T-helper 1 cell treated with Interleukin-12 subunit alpha and Interleukin-12 subunit beta and Interleukin-4 antibody, amounts not matched to agents 30 ng/mL and 1 ng/mL, for 36 hours (primary cell): ENCODE results near the gene FAM13A. TPM values are rescaled to one million over a fixed set of nuclear protein-coding genes. Genes with fewer than 3 reads are reported as not detected.

Experiments
- intact Hi-C: fragments of 100-400 bp; cut with micrococcal nuclease; formaldehyde crosslinking; loops from one replicate; pipeline ENCODE4 v1.15.1; 2024
- total RNA-seq: library from RNA; stranded (reverse); gene quantifications from 2 replicates; pipeline ENCODE4 v1.2.3, GENCODE V29; 2022

The FAM13A gene
- total RNA-seq, 1 donor from 2014 or later = 16.6 TPM

DNA sequence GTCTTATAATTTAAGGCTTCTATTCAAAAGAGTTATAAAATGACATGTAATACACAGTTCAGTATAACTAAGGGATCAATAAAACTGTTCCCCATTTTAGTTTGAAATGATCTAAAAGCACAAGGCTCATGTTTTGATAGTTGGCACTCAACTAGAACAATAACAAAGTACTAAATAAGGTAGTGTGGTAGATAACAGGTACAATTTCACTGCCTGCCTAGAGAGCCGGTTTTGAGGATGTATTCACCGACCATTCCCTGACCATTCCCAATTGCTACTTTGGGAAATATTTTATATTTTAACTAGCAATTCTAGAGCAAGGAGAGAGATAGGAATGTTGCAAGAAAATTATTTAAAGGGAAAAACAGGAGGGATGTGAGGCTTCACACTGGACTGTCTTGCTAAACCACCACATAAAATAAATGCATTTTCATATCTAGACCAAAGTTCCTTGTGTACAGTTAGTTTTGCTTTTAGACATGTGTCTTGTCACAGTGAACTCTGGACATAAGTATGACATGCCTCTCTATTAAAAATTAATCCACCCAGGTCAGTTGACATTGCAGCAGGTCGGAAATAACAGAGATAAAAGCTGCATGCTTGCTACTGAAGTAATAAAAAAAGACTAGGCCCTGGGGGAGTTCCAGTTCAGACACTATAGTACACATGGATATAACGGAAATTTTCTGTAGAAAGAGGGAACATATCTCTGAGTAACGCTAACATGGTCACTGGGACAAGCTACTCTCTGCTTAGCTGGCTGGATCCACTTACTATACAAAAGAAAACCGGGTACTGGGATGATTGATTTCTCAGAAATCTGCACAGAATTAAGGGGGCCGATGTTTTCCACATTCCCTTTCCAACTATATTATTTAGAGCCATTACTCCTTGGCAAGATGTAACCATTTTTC is 303.1 kb downstream of the FAM13A start:
- intact Hi-C loops = no loop called here

GRCh38 chr4:88752754-88753153 is 304.2 kb downstream of the FAM13A start:
- intact Hi-C loops = no loop called here

- intact Hi-C loops = no loop called here
Measured at GRCh38 chr4:88752076-88752463, 304.9 kb downstream of the FAM13A start.

DNA sequence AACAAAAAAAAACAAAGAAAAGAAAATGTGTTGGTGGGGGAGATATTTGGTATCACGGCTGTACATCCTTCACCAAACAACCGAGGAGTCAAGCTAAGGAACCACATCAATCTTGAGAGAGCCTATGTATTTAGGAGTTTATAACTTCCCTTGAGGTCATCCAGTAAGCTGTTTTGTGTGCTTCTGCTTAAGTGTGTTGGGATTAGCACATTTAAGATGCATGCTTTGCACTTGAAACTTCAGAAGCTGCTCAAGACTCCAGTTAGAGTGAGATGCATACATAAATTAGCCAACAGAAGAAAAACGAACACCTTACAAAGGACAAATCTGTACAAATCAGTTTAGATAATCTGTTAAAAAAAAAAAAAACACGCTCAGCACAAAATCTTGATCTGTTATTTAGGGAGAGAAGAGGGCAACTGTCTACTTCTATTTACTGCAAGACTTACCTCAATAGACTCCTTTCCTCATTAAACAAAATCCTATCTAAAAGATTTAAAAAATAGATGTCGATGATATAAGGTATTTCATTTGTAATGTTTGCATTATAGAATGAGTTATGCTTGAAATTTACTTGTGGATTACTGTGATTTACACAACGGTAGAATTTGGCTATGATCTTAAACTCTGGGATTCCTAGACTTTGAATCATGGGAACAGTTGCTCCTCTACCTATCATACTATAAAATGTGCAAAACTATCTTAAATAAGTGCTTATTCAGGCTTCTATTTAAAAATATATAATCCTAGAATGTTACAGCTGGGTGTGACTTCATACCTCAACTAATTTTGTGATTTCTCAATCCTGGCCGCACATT is 305.5 kb downstream of the FAM13A start:
- intact Hi-C loops = no loop called here

DNA sequence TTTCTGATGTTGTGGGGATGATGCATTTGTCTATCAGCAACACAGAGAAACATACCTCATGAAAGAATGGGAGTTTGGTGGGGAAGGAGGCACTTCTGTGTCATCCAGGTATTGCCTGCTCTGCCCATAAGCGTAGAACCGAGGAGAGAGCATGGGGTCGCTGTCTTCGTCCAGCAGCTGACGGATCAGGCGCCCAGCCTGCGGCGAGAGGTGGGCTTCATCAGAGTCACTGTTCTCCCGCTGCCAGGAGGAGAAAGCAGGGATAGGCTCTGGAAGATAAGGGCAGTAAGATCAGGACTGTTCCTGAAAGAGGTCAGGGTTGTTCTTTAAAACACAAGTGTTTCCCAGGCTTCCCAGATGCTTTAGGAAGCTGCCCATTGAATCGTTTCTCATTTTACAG is 306.6 kb downstream of the FAM13A start:
- intact Hi-C loops = no loop called here

DNA sequence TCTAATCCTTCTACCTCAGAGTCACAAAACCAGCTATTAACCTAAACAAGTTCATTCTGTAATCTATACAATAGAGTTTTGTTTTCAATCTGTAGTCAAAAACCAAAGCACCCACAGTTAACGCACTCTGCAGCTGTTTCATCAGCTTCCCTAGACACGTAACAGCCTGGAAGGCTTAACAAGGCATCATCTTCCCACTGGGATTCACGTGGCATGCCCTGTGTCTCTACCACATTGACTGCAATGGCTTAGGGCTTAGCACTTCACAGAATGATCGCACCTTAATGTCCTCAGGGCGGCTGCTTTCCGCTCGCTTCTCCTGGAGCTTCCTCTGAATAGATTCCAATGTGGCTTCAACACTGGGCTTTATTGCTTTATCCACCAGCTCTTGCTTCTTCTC is 309.6 kb downstream of the FAM13A start:
- intact Hi-C loops = no loop called here

GRCh38 chr4:88746206-88746605 is 310.8 kb downstream of the FAM13A start:
- intact Hi-C loops = no loop called here

DNA sequence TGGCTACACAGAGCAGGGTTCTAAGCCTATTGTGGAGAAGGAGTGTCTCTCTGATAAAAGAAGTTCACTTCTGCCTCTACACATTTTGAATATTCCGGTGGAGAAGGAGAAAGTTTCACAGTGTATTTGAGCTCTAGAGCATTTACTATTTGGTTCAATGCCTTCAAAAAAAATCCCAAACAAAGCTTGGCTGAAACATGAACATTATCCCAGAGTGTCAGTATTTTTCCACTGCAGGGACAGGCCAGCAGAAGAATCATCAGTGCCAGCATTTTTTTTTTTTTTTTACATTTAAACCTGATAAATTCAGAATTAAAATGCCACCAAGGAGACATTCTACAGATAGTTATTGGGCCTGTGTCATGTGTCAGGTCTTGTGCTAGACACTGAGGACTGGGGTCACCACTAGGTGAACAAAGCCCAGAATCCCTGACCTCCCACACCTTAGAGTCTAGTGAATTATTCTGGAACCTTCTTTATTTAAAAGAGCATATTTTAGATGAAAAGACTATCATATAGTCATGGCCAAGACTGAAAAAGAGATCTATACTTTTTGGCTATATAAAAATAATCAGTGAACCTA is 311.3 kb downstream of the FAM13A start:
- intact Hi-C loops = no loop called here

GRCh38 chr4:88745175-88745574 is 311.8 kb downstream of the FAM13A start:
- intact Hi-C loops = no loop called here

DNA sequence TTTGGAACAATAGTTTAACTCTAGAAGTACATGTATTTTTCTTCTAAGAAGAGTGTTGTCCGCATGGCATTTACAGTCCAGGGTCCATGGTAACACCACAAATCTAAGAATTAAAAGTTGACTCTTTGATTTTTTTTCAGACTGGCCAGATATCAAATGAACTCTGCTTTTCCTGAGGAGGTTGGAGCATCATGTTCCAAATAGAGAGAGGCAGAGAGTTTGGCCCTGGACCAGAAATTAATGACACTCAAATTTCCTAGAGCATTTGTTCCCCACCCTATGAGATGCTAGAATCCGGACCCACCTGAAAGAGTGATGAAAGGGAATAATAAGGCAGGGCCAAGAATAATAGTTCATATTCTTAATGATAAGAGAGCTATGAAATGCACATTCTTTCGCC is 312.4 kb downstream of the FAM13A start:
- intact Hi-C loops = no loop called here

DNA sequence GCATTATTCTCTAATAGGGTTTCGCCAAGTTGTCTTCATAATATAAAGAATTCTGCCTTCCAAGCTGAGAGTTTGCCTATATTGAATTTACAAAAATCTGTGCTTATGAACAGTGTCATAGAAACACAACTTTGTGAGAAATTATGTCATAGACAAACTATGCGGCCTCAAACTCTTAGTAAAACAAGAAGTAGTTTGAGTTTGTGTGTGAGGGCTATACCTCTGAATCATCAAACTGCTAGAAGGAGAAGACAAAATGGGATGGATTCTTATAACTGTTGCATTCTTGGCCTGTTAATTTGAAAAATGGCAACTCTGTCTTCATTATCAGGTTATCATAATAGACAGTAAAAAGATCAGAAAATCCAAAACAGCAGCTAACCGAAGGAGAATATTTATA is 313.3 kb downstream of the FAM13A start:
- intact Hi-C loops = no loop called here

DNA sequence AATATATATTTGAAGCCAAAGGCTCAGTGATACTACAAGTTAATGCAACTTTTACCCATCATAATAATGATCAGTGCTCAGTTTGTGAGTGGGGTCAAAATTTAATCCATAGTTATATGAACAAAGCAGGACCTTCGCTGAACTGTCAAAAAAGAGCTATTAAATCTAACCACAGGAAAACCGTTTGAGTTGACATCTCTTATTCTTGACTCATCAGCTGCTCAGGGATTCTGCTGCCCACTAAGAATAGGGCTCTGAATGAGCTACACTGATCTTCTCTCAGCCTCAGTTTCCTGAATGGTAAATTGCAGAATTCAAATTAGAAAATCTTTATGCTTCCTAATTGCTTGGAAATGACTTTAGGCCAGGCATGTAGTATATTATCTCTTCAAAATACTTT is 314.4 kb downstream of the FAM13A start:
- intact Hi-C loops = no loop called here

DNA sequence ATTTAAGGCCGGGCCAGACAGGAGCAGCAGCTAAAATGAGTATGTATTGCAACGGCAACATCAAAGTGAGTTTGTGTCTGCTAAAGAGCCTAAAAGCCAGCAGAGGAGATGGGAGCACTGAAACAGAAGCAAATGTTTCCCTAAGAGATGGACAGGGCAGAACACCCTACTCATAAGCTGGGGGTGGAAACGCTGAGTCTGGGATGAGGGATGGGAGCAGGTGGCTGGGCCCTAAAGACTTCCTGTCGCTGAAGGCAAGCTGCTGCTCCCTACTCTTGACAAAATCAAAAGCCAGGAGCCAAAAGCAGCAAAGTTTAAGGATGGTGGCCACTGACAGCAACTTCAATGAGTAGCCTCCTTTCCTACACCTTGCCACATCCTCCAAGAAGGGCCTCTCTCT is 318.8 kb downstream of the FAM13A start:
- intact Hi-C loops = no loop called here

DNA sequence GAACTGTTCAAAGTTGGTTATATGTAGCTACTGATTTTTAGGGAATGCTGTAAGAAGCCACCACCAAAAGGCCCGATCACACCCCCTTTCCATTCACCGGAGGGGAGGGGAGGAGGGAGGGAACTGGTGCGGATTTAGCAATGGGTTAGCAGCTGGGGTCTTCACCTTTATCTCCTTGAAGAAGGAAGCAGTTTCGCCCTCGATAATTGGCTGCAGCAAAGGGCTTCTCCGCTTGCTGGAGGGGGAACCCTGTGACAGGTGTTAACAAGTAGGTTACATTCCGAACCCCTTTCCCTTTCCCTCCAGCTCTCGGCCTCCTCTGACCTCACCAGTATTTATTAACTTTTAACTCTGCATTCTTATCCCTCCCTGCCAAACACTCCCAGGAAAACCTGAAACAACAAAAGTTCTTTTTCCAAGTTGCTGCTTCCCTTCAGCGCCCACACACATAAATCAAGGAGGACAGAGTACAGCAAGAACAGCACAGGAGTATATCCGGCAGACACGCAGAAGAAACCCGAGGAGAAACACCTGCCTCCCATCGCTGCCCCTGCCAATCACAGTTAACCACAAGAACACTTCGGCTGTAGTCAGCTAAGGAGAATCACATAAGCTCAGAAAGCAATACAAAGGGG is 319.6 kb downstream of the FAM13A start:
- intact Hi-C loops = no loop called here

GRCh38 chr4:88736264-88736663 is 320.7 kb downstream of the FAM13A start:
- intact Hi-C loops = no loop called here

GRCh38 chr4:88735564-88735963 is 321.4 kb downstream of the FAM13A start:
- intact Hi-C loops = no loop called here

GRCh38 chr4:88734403-88734949 is 322.5 kb downstream of the FAM13A start:
- intact Hi-C loops = no loop called here

- intact Hi-C loops = no loop called here
Measured at GRCh38 chr4:88732714-88733368, 324.1 kb downstream of the FAM13A start.

GRCh38 chr4:88731381-88731780 is 325.6 kb downstream of the FAM13A start:
- intact Hi-C loops = no loop called here

GRCh38 chr4:88730811-88731210 is 326.2 kb downstream of the FAM13A start:
- intact Hi-C loops = no loop called here
